WTC11 (cell line): ENCODE results near the gene CSTPP1.

Experiments
- FOXP1 ChIP-seq: sonication (generic); formaldehyde crosslinking; IDR thresholded peaks from 2 replicates; pipeline ENCODE4 v1.8.0; 2022; ENCODE audit warnings: missing genetic modification reagents, mild to moderate bottlenecking, moderate library complexity, borderline replicate concordance
- HMGA2 ChIP-seq: fragments of 250-450 bp; sonication (Bioruptor Pico); IDR thresholded peaks from 2 replicates; pipeline ENCODE4 v1.4.0; 2021; ENCODE audit warnings: mild to moderate bottlenecking, moderate library complexity
- JUN ChIP-seq: sonication (generic); formaldehyde crosslinking; IDR thresholded peaks from 2 replicates; pipeline ENCODE4 v1.8.0; 2023; ENCODE audit warnings: mild to moderate bottlenecking, missing genetic modification reagents
- NFYB ChIP-seq: sonication (generic); formaldehyde crosslinking; conservative IDR thresholded peaks from 2 replicates; pipeline ENCODE4 v1.8.0; 2022; ENCODE audit warnings: low read depth, missing genetic modification reagents
- ZNF121 ChIP-seq: sonication (generic); formaldehyde crosslinking; IDR thresholded peaks from 2 replicates; pipeline ENCODE4 v1.8.0; 2023; ENCODE audit warnings: missing genetic modification reagents
- ZNF263 ChIP-seq: sonication (generic); formaldehyde crosslinking; IDR thresholded peaks from 2 replicates; pipeline ENCODE4 v1.8.1; 2022; ENCODE audit warnings: low read depth, mild to moderate bottlenecking, moderate library complexity, missing genetic modification reagents
- ZNF423 ChIP-seq: fragments of 250-450 bp; sonication (Bioruptor Pico); IDR thresholded peaks from 2 replicates; pipeline ENCODE4 v2.1.2; 2022; ENCODE audit warnings: mild to moderate bottlenecking, moderate library complexity
- ZNF671 ChIP-seq: fragments of 250-450 bp; sonication (Bioruptor Pico); IDR thresholded peaks from 2 replicates; pipeline ENCODE4 v1.8.0; 2021; ENCODE audit warnings: mild to moderate bottlenecking
- TF ChIP-seq, protein P1 (sequence below): fragments of 200-600 bp; IDR thresholded peaks from 2 replicates; pipeline ENCODE4 v1.8.0; 2022; ENCODE audit warnings: antibody characterized with exemption
- TF ChIP-seq, protein P2 (sequence below): sonication (generic); formaldehyde crosslinking; conservative IDR thresholded peaks from 2 replicates; pipeline ENCODE4 v1.8.1; 2022; ENCODE audit warnings: mild to moderate bottlenecking, missing genetic modification reagents
- TF ChIP-seq, protein P3 (sequence below): sonication (generic); formaldehyde crosslinking; IDR thresholded peaks from 2 replicates; pipeline ENCODE4 v1.8.1; 2023; ENCODE audit warnings: mild to moderate bottlenecking, missing genetic modification reagents
- TF ChIP-seq, protein P4 (sequence below): sonication (generic); formaldehyde crosslinking; IDR thresholded peaks from 2 replicates; pipeline ENCODE4 v1.8.0; 2022; ENCODE audit warnings: mild to moderate bottlenecking, missing genetic modification reagents

DNA sequence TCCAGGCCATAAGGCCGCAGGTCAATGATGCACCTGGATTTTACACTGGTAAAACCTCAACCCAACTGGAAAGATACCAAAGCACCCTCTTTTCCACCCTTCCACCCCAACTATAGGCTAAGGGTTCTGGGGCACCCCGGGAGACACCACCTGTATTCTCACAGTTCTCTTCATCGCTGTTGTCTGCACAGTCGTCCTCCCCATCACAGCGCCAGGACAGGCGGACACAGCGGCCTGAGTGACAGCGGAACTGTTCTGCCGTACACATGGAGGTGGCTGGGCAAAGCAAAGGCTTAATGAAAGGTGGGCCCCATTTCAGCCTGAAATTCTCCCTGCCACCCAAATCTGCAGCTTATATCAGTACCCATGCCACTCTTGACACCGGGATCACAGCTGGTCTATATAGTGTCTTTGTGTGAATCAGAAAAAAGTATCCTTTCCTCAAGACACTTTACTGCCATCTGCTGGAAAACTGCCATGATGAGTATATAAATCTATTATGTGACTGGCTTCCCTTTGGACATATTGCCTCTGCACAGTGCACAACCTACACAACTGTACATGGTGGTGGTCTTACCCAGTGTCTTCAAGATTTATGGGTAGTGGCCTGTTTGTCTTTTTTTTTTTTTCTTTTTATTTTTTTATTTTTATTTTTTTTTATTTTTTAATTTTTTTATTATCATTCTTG is 39.7 kb upstream of the CSTPP1 start:
- TF ChIP-seq ZNF423 (CRISPR knock-in tag) = no peak
- TF ChIP-seq HMGA2 (CRISPR knock-in tag) = no peak
- no peak for TF ChIP-seq ZNF121
- TF ChIP-seq, protein P1, sequence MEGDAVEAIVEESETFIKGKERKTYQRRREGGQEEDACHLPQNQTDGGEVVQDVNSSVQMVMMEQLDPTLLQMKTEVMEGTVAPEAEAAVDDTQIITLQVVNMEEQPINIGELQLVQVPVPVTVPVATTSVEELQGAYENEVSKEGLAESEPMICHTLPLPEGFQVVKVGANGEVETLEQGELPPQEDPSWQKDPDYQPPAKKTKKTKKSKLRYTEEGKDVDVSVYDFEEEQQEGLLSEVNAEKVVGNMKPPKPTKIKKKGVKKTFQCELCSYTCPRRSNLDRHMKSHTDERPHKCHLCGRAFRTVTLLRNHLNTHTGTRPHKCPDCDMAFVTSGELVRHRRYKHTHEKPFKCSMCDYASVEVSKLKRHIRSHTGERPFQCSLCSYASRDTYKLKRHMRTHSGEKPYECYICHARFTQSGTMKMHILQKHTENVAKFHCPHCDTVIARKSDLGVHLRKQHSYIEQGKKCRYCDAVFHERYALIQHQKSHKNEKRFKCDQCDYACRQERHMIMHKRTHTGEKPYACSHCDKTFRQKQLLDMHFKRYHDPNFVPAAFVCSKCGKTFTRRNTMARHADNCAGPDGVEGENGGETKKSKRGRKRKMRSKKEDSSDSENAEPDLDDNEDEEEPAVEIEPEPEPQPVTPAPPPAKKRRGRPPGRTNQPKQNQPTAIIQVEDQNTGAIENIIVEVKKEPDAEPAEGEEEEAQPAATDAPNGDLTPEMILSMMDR = no peak
- TF ChIP-seq FOXP1 (CRISPR knock-in tag) = no peak
- TF ChIP-seq JUN (CRISPR knock-in tag) = no peak
- TF ChIP-seq ZNF263 = no peak
- TF ChIP-seq, protein P2, sequence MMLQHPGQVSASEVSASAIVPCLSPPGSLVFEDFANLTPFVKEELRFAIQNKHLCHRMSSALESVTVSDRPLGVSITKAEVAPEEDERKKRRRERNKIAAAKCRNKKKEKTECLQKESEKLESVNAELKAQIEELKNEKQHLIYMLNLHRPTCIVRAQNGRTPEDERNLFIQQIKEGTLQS = no peak
- TF ChIP-seq, protein P3, sequence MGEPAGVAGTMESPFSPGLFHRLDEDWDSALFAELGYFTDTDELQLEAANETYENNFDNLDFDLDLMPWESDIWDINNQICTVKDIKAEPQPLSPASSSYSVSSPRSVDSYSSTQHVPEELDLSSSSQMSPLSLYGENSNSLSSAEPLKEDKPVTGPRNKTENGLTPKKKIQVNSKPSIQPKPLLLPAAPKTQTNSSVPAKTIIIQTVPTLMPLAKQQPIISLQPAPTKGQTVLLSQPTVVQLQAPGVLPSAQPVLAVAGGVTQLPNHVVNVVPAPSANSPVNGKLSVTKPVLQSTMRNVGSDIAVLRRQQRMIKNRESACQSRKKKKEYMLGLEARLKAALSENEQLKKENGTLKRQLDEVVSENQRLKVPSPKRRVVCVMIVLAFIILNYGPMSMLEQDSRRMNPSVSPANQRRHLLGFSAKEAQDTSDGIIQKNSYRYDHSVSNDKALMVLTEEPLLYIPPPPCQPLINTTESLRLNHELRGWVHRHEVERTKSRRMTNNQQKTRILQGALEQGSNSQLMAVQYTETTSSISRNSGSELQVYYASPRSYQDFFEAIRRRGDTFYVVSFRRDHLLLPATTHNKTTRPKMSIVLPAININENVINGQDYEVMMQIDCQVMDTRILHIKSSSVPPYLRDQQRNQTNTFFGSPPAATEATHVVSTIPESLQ (CRISPR knock-in tag) = no peak
- TF ChIP-seq, protein P4, sequence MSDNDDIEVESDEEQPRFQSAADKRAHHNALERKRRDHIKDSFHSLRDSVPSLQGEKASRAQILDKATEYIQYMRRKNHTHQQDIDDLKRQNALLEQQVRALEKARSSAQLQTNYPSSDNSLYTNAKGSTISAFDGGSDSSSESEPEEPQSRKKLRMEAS = no peak
- no peak for TF ChIP-seq NFYB (CRISPR knock-in tag)
- TF ChIP-seq ZNF671 (CRISPR knock-in tag) = no peak
